Measurements from ENCODE around the gene SMIM13.
A peak's percentile ranks its signal among the peaks of the same experiment; 100 is the strongest.

SMIM13 gene

GRCh38 chr6:11093626-11094410, at the start of gene SMIM13:
Gene SMIM13 (plus strand): TSS chr6:11093834. CDS start chr6:11094314, 480 bp downstream.
- peak; percentile 94 for FAIRE-seq

GRCh38 chr6:11043961-11044711, 49.5 kb upstream of the SMIM13 start, which contains the start of gene ELOVL2:
Gene ELOVL2 (minus strand): TSS chr6:11044305. CDS start chr6:11044230, 75 bp downstream.
- no peak for FAIRE-seq

DNA sequence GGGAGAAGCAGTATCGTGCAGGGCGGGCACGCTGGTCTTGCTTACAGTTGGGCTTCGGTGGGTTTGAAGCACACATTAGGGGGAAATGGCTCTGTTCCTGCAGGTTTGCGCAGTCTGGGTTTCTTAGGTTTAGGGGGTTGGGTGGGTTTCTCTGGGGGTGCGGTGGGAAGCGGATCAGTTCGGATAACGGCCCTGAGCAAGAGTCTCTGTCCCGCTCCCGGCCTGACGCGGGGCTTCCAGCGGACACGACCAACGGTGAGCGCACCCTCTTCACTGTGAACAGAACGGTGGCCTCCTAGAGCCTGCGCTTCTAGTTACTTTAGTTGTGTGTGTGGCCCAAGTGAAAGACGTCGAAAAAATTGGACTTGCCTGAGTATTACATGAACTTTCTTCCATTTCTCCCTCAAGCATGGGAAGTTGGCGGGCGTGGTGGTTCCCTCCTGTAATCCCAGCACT, 48.9 kb upstream of the SMIM13 start:
- no peak for FAIRE-seq

DNA sequence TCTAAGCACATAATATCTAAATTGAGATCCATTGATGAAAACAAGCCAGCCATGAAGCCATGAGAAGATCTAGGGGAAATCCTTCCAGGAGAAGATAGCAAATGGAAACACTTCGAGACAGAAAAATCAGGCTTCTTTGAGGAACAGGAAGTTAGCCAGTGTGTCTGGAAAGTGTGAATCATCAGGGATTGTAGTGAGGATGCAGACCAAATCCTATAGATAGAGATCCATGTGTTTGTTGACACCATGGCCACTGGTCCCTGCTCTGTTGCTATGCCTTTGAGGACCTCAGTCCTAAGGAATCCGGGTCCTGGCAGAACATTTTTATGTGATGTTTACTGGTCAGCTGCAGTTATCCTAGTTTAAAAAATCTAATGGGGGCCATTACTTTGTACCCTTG, 42.9 kb upstream of the SMIM13 start:
- no peak for FAIRE-seq

DNA sequence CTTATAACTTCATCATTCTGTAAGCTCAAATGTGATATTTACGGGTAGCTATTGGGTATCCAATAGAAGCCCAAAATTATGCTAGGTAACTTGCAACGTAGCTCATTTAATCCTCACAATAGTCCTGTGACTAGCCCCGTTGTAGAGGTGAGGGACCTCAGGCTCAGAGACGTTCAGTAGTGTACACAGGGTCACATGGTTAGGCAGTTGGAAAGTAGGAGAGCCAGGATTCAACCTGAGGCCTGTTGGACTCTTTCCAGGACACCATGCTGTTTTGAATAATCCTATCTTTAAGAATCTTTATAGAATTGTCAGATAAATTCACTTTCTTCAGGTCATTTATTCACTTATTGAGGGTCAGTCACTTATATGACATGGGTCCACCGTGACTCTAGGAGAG, 40.3 kb upstream of the SMIM13 start:
- FAIRE-seq: no peak

- FAIRE-seq: no peak
Measured at GRCh38 chr6:11054722-11055121, 38.9 kb upstream of the SMIM13 start.

GRCh38 chr6:11055127-11055627, 38.5 kb upstream of the SMIM13 start:
- FAIRE-seq: no peak

- no peak for FAIRE-seq
Measured at GRCh38 chr6:11056871-11057270, 36.8 kb upstream of the SMIM13 start.

DNA sequence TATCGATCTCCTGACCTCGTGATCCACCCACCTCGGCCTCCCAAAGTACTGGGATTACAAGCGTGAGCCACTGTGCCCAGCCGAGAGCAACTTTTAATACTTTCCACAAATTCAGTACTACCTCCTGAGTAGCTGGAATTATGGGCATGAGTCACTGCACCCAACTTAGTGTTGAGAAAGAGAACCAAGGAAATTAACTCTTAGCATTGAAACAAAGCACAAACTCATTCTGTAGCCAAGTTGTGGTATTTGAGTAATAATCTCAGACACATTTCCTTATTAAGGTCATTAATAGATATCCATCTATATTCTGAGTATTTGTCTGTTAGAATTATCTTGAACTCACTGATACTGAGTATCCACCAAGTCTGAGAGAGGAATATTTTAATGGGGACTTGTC, 35.2 kb upstream of the SMIM13 start:
- FAIRE-seq: no peak

- FAIRE-seq: no peak
Measured at GRCh38 chr6:11062083-11062482, 31.6 kb upstream of the SMIM13 start.

- no peak for FAIRE-seq
Measured at GRCh38 chr6:11062715-11063114, 30.9 kb upstream of the SMIM13 start.

- FAIRE-seq: no peak
Measured at GRCh38 chr6:11064836-11065235, 28.8 kb upstream of the SMIM13 start.

DNA sequence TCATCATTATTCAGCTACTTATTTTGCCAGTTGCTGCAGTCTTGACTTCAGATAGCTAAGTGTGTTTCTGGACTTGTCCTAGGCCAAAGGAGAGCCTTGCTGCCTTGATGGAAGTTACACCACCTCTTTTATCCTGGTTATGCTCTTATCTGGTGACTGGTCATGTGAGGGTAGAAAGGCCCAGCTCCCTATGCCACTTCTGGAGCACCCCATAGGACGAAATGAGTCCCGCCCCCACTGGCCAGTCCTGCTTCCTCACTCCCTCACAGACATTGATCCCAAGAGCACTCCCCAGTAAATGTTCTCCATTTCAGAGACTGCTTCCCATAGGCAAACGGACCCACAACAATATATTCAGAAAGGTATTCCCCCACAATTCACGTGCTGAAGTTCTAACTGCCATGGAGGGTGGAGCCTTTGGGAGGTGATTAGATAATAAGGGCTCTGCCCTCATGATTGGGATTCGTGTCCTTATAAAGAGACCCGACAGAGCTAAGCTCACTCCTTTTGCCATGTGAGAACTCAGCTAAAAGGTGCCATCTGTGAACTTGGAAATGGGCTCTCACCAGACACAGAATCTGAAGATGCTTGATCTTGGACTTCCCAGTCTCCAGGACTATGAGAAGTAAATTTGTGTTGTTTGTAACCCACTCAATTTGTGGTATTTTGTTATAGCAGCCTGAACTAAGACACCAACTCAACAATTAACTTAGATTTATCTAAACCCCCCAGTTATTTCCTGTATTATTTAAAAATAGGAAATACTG, 28.0 kb upstream of the SMIM13 start:
- FAIRE-seq: no peak

- no peak for FAIRE-seq
Measured at GRCh38 chr6:11066505-11067347, 26.9 kb upstream of the SMIM13 start.

GRCh38 chr6:11067348-11067747, 26.3 kb upstream of the SMIM13 start:
- FAIRE-seq: no peak

DNA sequence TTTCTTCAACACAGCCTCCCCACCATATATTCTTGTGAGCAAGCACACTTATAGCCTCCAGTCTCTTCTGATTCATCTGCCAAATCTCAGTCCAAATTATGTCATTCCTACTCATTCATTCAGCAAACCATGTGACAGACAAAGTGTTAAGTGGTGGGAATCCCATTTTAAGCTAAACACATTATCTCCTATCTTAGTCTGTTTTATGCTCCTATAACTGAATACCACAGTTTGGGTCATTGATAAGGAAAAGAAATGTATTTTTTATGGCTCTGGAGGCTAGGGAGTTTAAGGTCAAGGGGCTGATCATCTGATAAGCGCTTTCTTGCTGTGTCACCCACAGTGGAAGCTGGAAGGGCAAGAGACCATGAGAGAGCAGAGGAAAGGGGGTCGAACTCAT, 23.9 kb upstream of the SMIM13 start:
- FAIRE-seq: no peak

DNA sequence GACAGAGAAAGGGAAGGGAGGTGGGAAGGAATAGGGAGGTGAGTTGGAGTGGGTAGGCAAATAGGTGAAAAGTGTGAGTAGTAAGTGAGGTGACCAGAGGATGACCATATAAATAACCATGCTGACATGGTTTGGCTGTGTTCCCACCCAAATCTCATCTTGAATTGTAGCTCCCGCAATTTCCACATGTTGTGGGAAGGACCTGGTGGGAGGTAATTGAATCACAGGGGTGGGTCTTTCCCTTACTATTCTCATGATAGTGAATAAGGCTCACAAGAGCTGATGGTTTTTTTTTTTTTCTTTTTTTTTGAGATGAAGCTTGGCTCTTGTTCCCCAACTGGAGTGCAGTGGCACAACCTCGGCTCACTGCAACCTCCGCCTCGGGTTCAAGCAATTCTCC, 21.5 kb upstream of the SMIM13 start:
- no peak for FAIRE-seq

- FAIRE-seq: no peak
Measured at GRCh38 chr6:11076540-11076939, 17.1 kb upstream of the SMIM13 start.

DNA sequence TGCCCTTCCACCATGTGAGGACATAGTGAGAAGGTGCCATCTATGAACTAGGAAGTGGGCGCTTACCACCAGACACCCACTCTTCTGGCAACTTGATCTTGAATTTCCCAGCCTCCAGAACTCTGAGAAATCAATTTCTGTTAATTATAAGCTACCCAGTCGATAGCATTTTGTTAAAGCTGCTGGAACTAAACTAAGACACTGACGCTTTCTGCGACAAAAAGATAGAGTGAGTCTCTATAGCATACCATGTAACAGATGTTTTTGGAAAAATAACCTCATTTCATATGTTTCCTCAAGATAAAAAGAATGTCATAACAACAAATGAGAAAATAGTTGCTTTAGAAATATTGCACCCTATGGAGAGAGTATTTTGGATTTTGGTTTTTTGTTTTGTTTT, 15.4 kb upstream of the SMIM13 start:
- FAIRE-seq: no peak

DNA sequence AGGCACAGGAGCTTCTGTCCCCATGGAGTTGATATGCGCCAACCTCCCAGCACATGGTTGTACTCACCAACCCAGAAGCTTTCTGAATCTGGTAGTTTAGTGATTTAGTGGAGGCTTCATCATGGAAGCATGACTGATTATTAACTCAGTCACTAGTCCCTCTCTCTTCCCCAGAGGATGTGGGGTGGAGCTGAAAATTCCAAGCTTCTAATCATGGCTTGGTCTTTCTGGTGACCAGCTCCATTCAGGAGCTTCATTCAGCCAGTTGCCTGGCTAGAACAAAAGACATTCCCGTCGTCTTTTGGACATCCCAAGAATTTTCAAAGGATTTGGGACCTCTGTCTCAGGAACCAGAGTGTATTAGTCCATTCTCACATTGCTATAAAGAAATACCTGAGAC, 13.3 kb upstream of the SMIM13 start:
- FAIRE-seq: no peak

DNA sequence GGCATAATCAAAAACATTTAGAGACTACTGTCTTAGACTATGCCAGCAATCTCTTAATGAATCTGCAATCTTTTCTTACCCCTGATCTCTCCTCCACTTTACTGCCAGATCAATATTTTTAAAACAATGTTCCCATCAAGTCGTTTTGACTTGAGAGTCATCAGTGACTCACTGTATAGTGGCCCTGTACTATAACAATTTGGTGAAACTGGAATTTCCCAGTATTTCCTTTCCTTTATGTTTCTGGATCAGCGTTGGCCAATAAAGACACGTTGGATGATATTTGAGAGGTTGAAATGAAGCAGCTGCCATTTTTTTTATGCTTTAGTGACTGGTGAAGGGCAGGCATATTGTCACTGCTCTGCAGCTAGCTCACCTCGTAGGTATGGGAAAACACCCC, 10.1 kb upstream of the SMIM13 start:
- no peak for FAIRE-seq

DNA sequence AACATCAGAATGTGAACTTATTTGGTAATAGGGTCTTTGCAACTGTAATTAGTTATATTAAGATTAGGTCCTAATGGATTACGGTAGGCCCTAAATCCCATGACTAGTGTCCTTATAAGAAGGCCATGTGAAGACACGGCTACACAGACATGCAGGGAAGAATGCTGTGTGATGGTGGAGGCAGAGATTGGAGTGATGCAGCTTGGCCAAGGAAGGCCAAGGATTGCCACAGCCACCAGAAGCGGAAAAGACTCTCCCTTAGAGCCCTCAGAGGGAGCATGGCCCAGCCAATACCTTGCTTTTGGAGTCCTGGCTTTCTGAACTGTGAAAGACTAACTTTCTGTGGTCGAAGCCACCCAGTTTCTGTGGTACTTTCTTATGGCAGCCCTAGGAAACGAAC, 9.7 kb upstream of the SMIM13 start:
- no peak for FAIRE-seq

Data from G401.6 (cell line).